HK-2 (cell line): Measurements from ENCODE around the gene ELAVL3.
A peak's percentile ranks its signal among the peaks of the same experiment; 100 is the strongest.
"Not testable (repeated sequence)": the region's sequence is repeated elsewhere in the genome, so short reads cannot be mapped to it uniquely, and the experiment has no call there.

Source experiments
- DNase-seq: peaks from one replicate; pipeline ENCODE4 v3.0.0-alpha.2; 2018; ENCODE audit not compliant: unreplicated experiment

Gene ELAVL3

GRCh38 chr19:11435833-11436313 lies 45.0 kb downstream of the ELAVL3 start:
- DNase-seq, result peak; percentile 18

GRCh38 chr19:11435057-11435832 lies 45.6 kb downstream of the ELAVL3 start, which contains the start of the genes ODAD3 and PRKCSH:
Gene ODAD3 (minus strand): TSS chr19:11435121. CDS start chr19:11435016, 105 bp downstream.
Gene PRKCSH (plus strand): TSS chr19:11435635. CDS start chr19:11436118, 483 bp downstream.
- DNase-seq, result peak; percentile 99

- DNase-seq, result no peak
Measured at GRCh38 chr19:11434703-11435056, 46.2 kb downstream of the ELAVL3 start.

- not testable (repeated sequence) for DNase-seq
Measured at GRCh38 chr19:11433526-11433925, 47.3 kb downstream of the ELAVL3 start.

- no peak for DNase-seq
Measured at GRCh38 chr19:11426656-11427055, 54.2 kb downstream of the ELAVL3 start.

- DNase-seq, result no peak
Measured at GRCh38 chr19:11425719-11426457, 55.0 kb downstream of the ELAVL3 start.

- no peak for DNase-seq
Measured at GRCh38 chr19:11423791-11424181, 57.1 kb downstream of the ELAVL3 start.

- no peak for DNase-seq
Measured at GRCh38 chr19:11423164-11423790, 57.6 kb downstream of the ELAVL3 start.

GRCh38 chr19:11422163-11423065 lies 58.4 kb downstream of the ELAVL3 start:
- peak; percentile 74 for DNase-seq

- DNase-seq, result peak; percentile 42
Measured at GRCh38 chr19:11421371-11422098, 59.3 kb downstream of the ELAVL3 start.

- DNase-seq, result no peak
Measured at GRCh38 chr19:11420429-11421370, 60.1 kb downstream of the ELAVL3 start.

GRCh38 chr19:11418549-11419506 lies 62.0 kb downstream of the ELAVL3 start, which contains the start of gene RGL3:
Gene RGL3 (minus strand): TSS chr19:11419314. CDS start chr19:11419278, 36 bp downstream.
- DNase-seq, result peak; percentile 73

GRCh38 chr19:11418094-11418548 lies 62.7 kb downstream of the ELAVL3 start:
- no peak for DNase-seq

GRCh38 chr19:11416346-11417052 lies 64.3 kb downstream of the ELAVL3 start:
- DNase-seq, result no peak

GRCh38 chr19:11414544-11414943 lies 66.3 kb downstream of the ELAVL3 start:
- DNase-seq, result no peak

- DNase-seq, result no peak
Measured at GRCh38 chr19:11410682-11411081, 70.2 kb downstream of the ELAVL3 start.

GRCh38 chr19:11408591-11408990 lies 72.3 kb downstream of the ELAVL3 start:
- DNase-seq, result no peak
